NCI-H345 treated with DMSO at 0.1 percent for 48 hours (cell line): ENCODE measurements around the gene PRSS22.

Source experiments
- DNase-seq: peaks from one replicate; lab custom pipeline; 2025; ENCODE audit not compliant: unreplicated experiment; lab: John Stamatoyannopoulos, UW

The PRSS22 gene

GRCh38 chr16:2881783-2882649, 24.0 kb upstream of the PRSS22 start:
- no peak for DNase-seq

GRCh38 chr16:2879854-2880508, 22.0 kb upstream of the PRSS22 start:
- DNase-seq = no peak

- peak; percentile 74 for DNase-seq
Observed at GRCh38 chr16:2874912-2875362, 17.0 kb upstream of the PRSS22 start.

- DNase-seq = no peak
Observed at GRCh38 chr16:2874032-2874911, 16.3 kb upstream of the PRSS22 start.

- DNase-seq = no peak
Observed at GRCh38 chr16:2871926-2872325, 14.0 kb upstream of the PRSS22 start.

- DNase-seq = peak; percentile 92
Observed at GRCh38 chr16:2867987-2868789, 10.2 kb upstream of the PRSS22 start.

GRCh38 chr16:2867661-2867986, 9.7 kb upstream of the PRSS22 start:
- no peak for DNase-seq

- no peak for DNase-seq
Observed at GRCh38 chr16:2866431-2866830, 8.5 kb upstream of the PRSS22 start.

- DNase-seq = no peak
Observed at GRCh38 chr16:2865651-2866050, 7.7 kb upstream of the PRSS22 start.

GRCh38 chr16:2860826-2861567, 3.0 kb upstream of the PRSS22 start:
- DNase-seq = no peak

- DNase-seq = no peak
Observed at GRCh38 chr16:2859686-2860265, 1.8 kb upstream of the PRSS22 start.

- no peak for DNase-seq
Observed at GRCh38 chr16:2858245-2859025, 465 bp upstream of the PRSS22 start.

GRCh38 chr16:2856686-2857450, 1.1 kb downstream of the PRSS22 start:
- no peak for DNase-seq

- DNase-seq = no peak
Observed at GRCh38 chr16:2856061-2856670, 1.8 kb downstream of the PRSS22 start.

- no peak for DNase-seq
Observed at GRCh38 chr16:2855536-2855935, 2.4 kb downstream of the PRSS22 start.

GRCh38 chr16:2854700-2855309, 3.2 kb downstream of the PRSS22 start:
- no peak for DNase-seq

- DNase-seq = no peak
Observed at GRCh38 chr16:2853531-2854073, 4.4 kb downstream of the PRSS22 start.
